Breast epithelium (tissue), 3 donors: ENCODE data around the gene ABR.

ENCODE experiments used
- CTCF ChIP-seq, 3 donors: fragments of 450-650 bp; IDR thresholded peaks; one replicate each; pipeline ENCODE4 v1.5.1; 2016 to 2017; ENCODE audit warnings: antibody characterized with exemption in 3 of 3, mild to moderate bottlenecking in 3 of 3, moderate library complexity in 3 of 3
- POLR2A ChIP-seq: fragments of 450-650 bp; IDR thresholded peaks from one replicate; pipeline ENCODE4 v1.6.1; 2016; ENCODE audit warnings: antibody characterized with exemption, mild to moderate bottlenecking, moderate library complexity

DNA sequence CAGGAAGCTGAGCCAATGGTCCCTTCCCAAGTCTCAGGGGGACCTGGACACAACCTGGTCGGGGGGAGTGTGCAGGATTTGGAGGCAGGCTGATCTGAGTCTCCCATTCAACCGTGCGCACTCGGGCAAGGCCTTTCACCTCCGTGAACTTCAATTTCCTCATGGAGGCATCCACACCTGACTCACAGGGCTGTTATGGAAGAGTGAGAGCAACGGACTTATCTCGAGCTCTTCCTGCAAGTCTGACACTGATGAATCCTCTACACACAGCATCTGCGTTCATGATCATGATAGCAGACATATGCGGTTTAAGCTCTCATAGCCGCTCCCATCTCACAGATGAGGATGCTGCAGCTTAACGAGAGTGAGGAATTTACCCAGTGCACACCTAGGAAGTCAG is 161.2 kb downstream of the ABR start:
- TF ChIP-seq POLR2A (no peak), CTCF (IDR thresholded peaks at IDR 0.05) (no peak)
